H9 (cell line): ENCODE results near the gene DUT. TPM values are rescaled to one million over a fixed set of nuclear protein-coding genes. Genes with fewer than 3 reads are reported as not detected.

Source experiments
- DNase-seq: peaks from one replicate; pipeline ENCODE4 v3.0.0-alpha.2; 2017
- H2AFZ ChIP-seq: one replicate; pipeline ENCODE4 v1.6.1; 2013; ENCODE audit warnings: mild to moderate bottlenecking, low read length, control low read depth, moderate library complexity
- H2AK5ac ChIP-seq: 2 replicates; pipeline ENCODE4 v1.6.1; 2013; ENCODE audit warnings: low read length, control low read depth, mixed read lengths; ENCODE audit not compliant: insufficient read length
- H2BK120ac ChIP-seq: one replicate; pipeline ENCODE4 v1.6.1; 2013; ENCODE audit warnings: low read depth, mild to moderate bottlenecking, low read length, control low read depth, inconsistent platforms; ENCODE audit not compliant: poor library complexity, severe bottlenecking
- H2BK12ac ChIP-seq: 2 replicates; pipeline ENCODE4 v1.6.1; 2013; ENCODE audit warnings: low read length, control low read depth, mixed read lengths, low read depth; ENCODE audit not compliant: insufficient read length
- H2BK15ac ChIP-seq: 2 replicates; pipeline ENCODE4 v1.6.1; 2013; ENCODE audit warnings: low read depth, low read length, control low read depth
- H2BK20ac ChIP-seq: one replicate; pipeline ENCODE4 v1.6.1; 2013; ENCODE audit warnings: low read depth, mild to moderate bottlenecking, low read length, control low read depth, inconsistent platforms; ENCODE audit not compliant: poor library complexity, severe bottlenecking
- H2BK5ac ChIP-seq: 2 replicates; pipeline ENCODE4 v1.6.1; 2013; ENCODE audit warnings: low read length, control low read depth, mixed read lengths; ENCODE audit not compliant: insufficient read length
- H3K14ac ChIP-seq: 2 replicates; pipeline ENCODE4 v1.6.1; 2013; ENCODE audit warnings: low read length, control low read depth; ENCODE audit not compliant: insufficient read depth
- H3K18ac ChIP-seq: 2 replicates; pipeline ENCODE4 v1.6.1; 2013; ENCODE audit warnings: low read depth, mild to moderate bottlenecking, mixed read lengths, low read length, control low read depth; ENCODE audit not compliant: insufficient read length
- H3K23ac ChIP-seq: 2 replicates; pipeline ENCODE4 v1.6.1; 2013; ENCODE audit warnings: low read length, control low read depth, mixed read lengths, low read depth; ENCODE audit not compliant: insufficient read length
- H3K23me2 ChIP-seq: 2 replicates; pipeline ENCODE4 v1.6.1; 2013; ENCODE audit warnings: low read depth, mild to moderate bottlenecking, mixed read lengths, low read length, control low read depth; ENCODE audit not compliant: insufficient read length, poor library complexity, severe bottlenecking
- H3K27ac ChIP-seq: 2 replicates; pipeline ENCODE4 v1.5.1; 2013; ENCODE audit warnings: low read length, control low read depth, mixed read lengths, low read depth; ENCODE audit not compliant: insufficient read length
- H3K27me3 ChIP-seq: 2 replicates; pipeline ENCODE4 v1.6.1; 2013; ENCODE audit warnings: low read length, control low read depth, inconsistent platforms; ENCODE audit not compliant: insufficient read depth
- H3K4ac ChIP-seq: 2 replicates; pipeline ENCODE4 v1.6.1; 2013; ENCODE audit warnings: low read depth, mild to moderate bottlenecking, control low read depth, inconsistent platforms, low read length, moderate library complexity
- H3K4me1 ChIP-seq: 2 replicates; pipeline ENCODE4 v1.6.1; 2013; ENCODE audit warnings: low read length, control low read depth, inconsistent platforms; ENCODE audit not compliant: insufficient read depth
- H3K4me2 ChIP-seq: 2 replicates; pipeline ENCODE4 v1.6.1; 2013; ENCODE audit warnings: low read length, control low read depth, mixed read lengths; ENCODE audit not compliant: insufficient read length, insufficient read depth
- H3K56ac ChIP-seq: 2 replicates; pipeline ENCODE4 v1.6.1; 2013; ENCODE audit warnings: low read depth, mild to moderate bottlenecking, mixed read lengths, low read length, control low read depth; ENCODE audit not compliant: insufficient read length
- H3K79me1 ChIP-seq: 2 replicates; pipeline ENCODE4 v1.6.1; 2013; ENCODE audit warnings: low read depth, mild to moderate bottlenecking, moderate library complexity, low read length, control low read depth, inconsistent platforms; ENCODE audit not compliant: insufficient read depth, poor library complexity, severe bottlenecking
- H3K79me2 ChIP-seq: 2 replicates; pipeline ENCODE4 v1.6.1; 2013; ENCODE audit warnings: low read length, control low read depth, inconsistent platforms; ENCODE audit not compliant: insufficient read depth
- H3K9ac ChIP-seq: 2 replicates; pipeline ENCODE4 v1.6.1; 2013; ENCODE audit warnings: low read length, control low read depth, mixed read lengths; ENCODE audit not compliant: insufficient read length; ENCODE audit errors: extremely low read depth
- H3K9me3 ChIP-seq: one replicate; pipeline ENCODE4 v1.6.1; 2013; ENCODE audit warnings: low read depth, low read length, inconsistent platforms; ENCODE audit not compliant: control insufficient read depth
- H3T11ph ChIP-seq: one replicate; pipeline ENCODE4 v1.6.1; 2013; ENCODE audit warnings: mild to moderate bottlenecking, low read length, control low read depth, inconsistent platforms
- H4K20me1 ChIP-seq: one replicate; pipeline ENCODE4 v1.6.1; 2013; ENCODE audit not compliant: control insufficient read depth, insufficient read length, insufficient read depth
- H4K5ac ChIP-seq: 2 replicates; pipeline ENCODE4 v1.6.1; 2013; ENCODE audit warnings: low read depth, mild to moderate bottlenecking, mixed read lengths, low read length, control low read depth; ENCODE audit not compliant: insufficient read length
- H4K8ac ChIP-seq: replicated peaks from 2 replicates; pipeline ENCODE4 v1.6.1; 2013; ENCODE audit warnings: low read length, control low read depth, mixed read lengths, low read depth; ENCODE audit not compliant: insufficient read length
- H4K91ac ChIP-seq: 2 replicates; pipeline ENCODE4 v1.6.1; 2013; ENCODE audit warnings: low read depth, mild to moderate bottlenecking, moderate library complexity, mixed read lengths, low read length, control low read depth; ENCODE audit not compliant: insufficient read length
- H3K27ac Mint-ChIP-seq, 3 experiments: 2 replicates in 2 of 3; 3 replicates in 1 of 3; pipeline ENCODE4 v1.8.0; 2020 to 2021; ENCODE audit warnings: mixed read lengths in 3 of 3, mild to moderate bottlenecking in 1 of 3, moderate library complexity in 1 of 3
- H3K27me3 Mint-ChIP-seq: 2 replicates; pipeline ENCODE4 v1.8.0; 2021; ENCODE audit warnings: low read depth, mild to moderate bottlenecking, moderate library complexity, mixed read lengths
- H3K36me3 Mint-ChIP-seq, 3 experiments: 2 replicates in 2 of 3; 3 replicates in 1 of 3; pipeline ENCODE4 v1.8.0; 2020 to 2021; ENCODE audit warnings: low read depth in 3 of 3, mixed read lengths in 3 of 3; ENCODE audit not compliant: insufficient read depth in 1 of 3
- H3K4me1 Mint-ChIP-seq, 2 experiments: 2 replicates each; pipeline ENCODE4 v1.8.0; 2020; ENCODE audit warnings: mixed read lengths in 2 of 2
- H3K4me3 Mint-ChIP-seq, 2 experiments: 2 replicates in 1 of 2; 3 replicates in 1 of 2; pipeline ENCODE4 v1.8.0; 2020 to 2021; ENCODE audit warnings: mild to moderate bottlenecking in 2 of 2, mixed read lengths in 2 of 2, moderate library complexity in 1 of 2
- H3K9me3 Mint-ChIP-seq, 2 experiments: 2 replicates in 1 of 2; 3 replicates in 1 of 2; pipeline ENCODE4 v1.8.0; 2020; ENCODE audit warnings: mild to moderate bottlenecking in 2 of 2, mixed read lengths in 2 of 2, moderate library complexity in 1 of 2
- CTCF ChIP-seq: fragments of 200-600 bp; sonication (generic); conservative IDR thresholded peaks from 3 replicates; pipeline ENCODE4 v1.8.0; 2021; ENCODE audit warnings: antibody characterized with exemption, mild to moderate bottlenecking
- WGBS: extraction: QIAGEN DNeasy Blood & Tissue Kit; methylation state at CpG from one replicate; pipeline ENCODE4 v1.1.7; 2013; ENCODE audit warnings: missing lambda C conversion rate, low lambda C conversion rate, mixed read lengths; ENCODE audit not compliant: insufficient read length; ENCODE audit errors: extremely low coverage; 5-methylcytosine and 5-hydroxymethylcytosine counted together
- total RNA-seq: library from RNA; stranded (reverse); gene quantifications from 2 replicates; pipeline ENCODE4 v1.2.1, GENCODE V29; 2021

The DUT gene
- total RNA-seq, 1 experiment from 2014 or later, result 137 TPM

DNA sequence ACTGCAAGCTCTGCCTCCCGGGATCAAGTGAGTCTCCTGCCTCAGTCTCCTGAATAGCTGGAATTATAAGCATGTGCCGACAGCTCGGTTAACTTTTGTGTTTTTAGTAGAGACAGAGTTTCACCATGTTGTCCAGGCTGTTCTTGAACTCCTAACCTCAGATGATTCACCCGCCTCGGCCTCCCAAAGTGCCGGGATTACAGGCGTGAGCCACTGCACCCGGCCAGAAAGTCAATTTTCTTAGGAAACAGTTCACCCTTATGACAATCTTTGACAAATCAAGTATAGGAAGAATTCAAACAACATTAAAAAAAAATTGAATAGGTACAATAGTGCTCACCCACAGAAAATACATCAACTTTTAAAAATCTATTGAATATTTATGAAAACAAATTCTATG is 23.6 kb upstream of the DUT start:
- Histone ChIP-seq H3K56ac (no peak overlapping the region), H3K14ac (no peak overlapping the region), H3K23me2 (no peaks in the 10 kb centered on the region), H2AK5ac (no peak overlapping the region), H4K20me1 (no peaks in the 10 kb centered on the region), H2AFZ (no peak overlapping the region), H3K27ac (no peak overlapping the region), H4K5ac (no peak overlapping the region), H3K18ac (no peak overlapping the region), H3K79me2 (no peaks in the 10 kb centered on the region), H2BK120ac (no peak overlapping the region), H3K4me2 (no peak overlapping the region), H3K4me1 (peaks cover 7% of the 10 kb centered on the region; the same call in 1 of the 2 replicates), H3K9me3 (no peaks in the 10 kb centered on the region), H3K27me3 (no peaks in the 10 kb centered on the region), H2BK15ac (no peak overlapping the region), H3K9ac (no peak overlapping the region), H3K23ac (no peak overlapping the region), H4K8ac (no peak overlapping the region), H2BK12ac (no peak overlapping the region), H3K79me1 (no peaks in the 10 kb centered on the region), H2BK5ac (no peak overlapping the region), H4K91ac (no peak overlapping the region), H3K4ac (no peak overlapping the region), H3T11ph (no peak overlapping the region), H2BK20ac (no peak overlapping the region)
- Mint-ChIP-seq H3K4me3 (no peak overlapping the region), H3K36me3 (peaks cover 0 to 1% (median 0%) of the 10 kb centered on the region in 3 experiments; a peak in 1 of 7 replicates), H3K27ac (peak overlapping the region in 1 of 3 experiments; percentile 86; a peak in 3 of 7 replicates), H3K9me3 (no peaks in the 10 kb centered on the region; a peak in 2 of 5 replicates), H3K27me3 (no peaks in the 10 kb centered on the region), H3K4me1 (peaks cover 46 to 54% of the 10 kb centered on the region in 2 experiments)
- DNase-seq, result no peak
- TF ChIP-seq CTCF, result no peak
- WGBS, result no CpG with 5 or more reads among the region's 8 CpGs
